Vagina (tissue), 2 donors: ENCODE measurements around the gene BCAT1. TPM values are rescaled to one million over a fixed set of nuclear protein-coding genes. Genes with fewer than 3 reads are reported as not detected.

ENCODE experiments used
- DNase-seq, 2 donors: peaks; one replicate each; pipeline ENCODE4 v3.0.0-alpha.2; 2017; ENCODE audit errors: extremely low spot score in 2 of 2
- H3K27ac ChIP-seq: fragments of 200-600 bp; sonication (generic); one replicate; pipeline ENCODE4 v1.5.1; 2019
- H3K27me3 ChIP-seq: fragments of 200-600 bp; sonication (generic); one replicate; pipeline ENCODE4 v1.5.1; 2019
- H3K36me3 ChIP-seq, 2 donors: fragments of 200-600 bp; sonication (generic); one replicate each; pipeline ENCODE4 v1.5.1; 2017 to 2019
- H3K4me1 ChIP-seq: fragments of 200-600 bp; sonication (generic); one replicate; pipeline ENCODE4 v1.5.1; 2019
- H3K4me3 ChIP-seq, 2 donors: fragments of 200-600 bp; sonication (generic); 1 replicate in 1 of 2; 2 replicates in 1 of 2; pipeline ENCODE4 v1.5.1; 2016 to 2019
- H3K9me3 ChIP-seq: fragments of 200-600 bp; sonication (generic); one replicate; pipeline ENCODE4 v1.5.1; 2019
- CTCF ChIP-seq, 3 experiments: fragments of 450-650 bp in 2 of 3; fragments of 200-600 bp in 1 of 3; sonication (generic) in 1 of 3; IDR thresholded peaks; one replicate each; pipeline ENCODE4 v1.5.1; 2017 to 2019; ENCODE audit warnings: antibody characterized with exemption in 3 of 3, mild to moderate bottlenecking in 2 of 3, moderate library complexity in 2 of 3
- POLR2A ChIP-seq, 2 donors: fragments of 450-650 bp; IDR thresholded peaks; one replicate each; pipeline ENCODE4 v1.6.1; 2017; ENCODE audit warnings: antibody characterized with exemption in 2 of 2, mild to moderate bottlenecking in 2 of 2, moderate library complexity in 2 of 2
- POLR2AphosphoS5 ChIP-seq, 2 donors: sonication (generic); formaldehyde crosslinking; IDR thresholded peaks; one replicate each; pipeline ENCODE4 v1.9.0; 2017; ENCODE audit warnings: antibody characterized with exemption in 2 of 2, mild to moderate bottlenecking in 2 of 2, low read depth in 1 of 2; ENCODE audit not compliant: insufficient read depth in 1 of 2
- intact Hi-C: fragments of 100-400 bp; cut with DNase I; formaldehyde crosslinking; loops from one replicate; pipeline ENCODE4 v1.15.1; 2023
- total RNA-seq: library from RNA; depleted of rRNA; stranded (reverse); fragments of >200 nt; gene quantifications from one replicate; pipeline ENCODE4 v1.2.3, GENCODE V29; 2016

The BCAT1 gene
- total RNA-seq, 1 donor from 2014 or later: 20.6 TPM

GRCh38 chr12:24898606-24899005, 50.3 kb downstream of the BCAT1 start:
- no peak overlapping the region for H3K4me3 ChIP-seq
- no peaks in the 10 kb centered on the region for H3K27me3 ChIP-seq
- DNase-seq: no peak
- peaks cover 18% of the 10 kb centered on the region for H3K4me1 ChIP-seq
- no peaks in the 10 kb centered on the region for H3K36me3 ChIP-seq
- intact Hi-C loops: no loop called here
- H3K9me3 ChIP-seq: no peaks in the 10 kb centered on the region
- H3K27ac ChIP-seq: no peak overlapping the region
- TF ChIP-seq POLR2A (IDR thresholded peaks at IDR 0.05) (no peak), CTCF (IDR thresholded peaks at IDR 0.05) (no peak)

GRCh38 chr12:24898185-24898584, 50.7 kb downstream of the BCAT1 start:
- Histone ChIP-seq H3K4me3 (no peak overlapping the region), H3K4me1 (peaks cover 14% of the 10 kb centered on the region), H3K27ac (no peak overlapping the region), H3K36me3 (no peaks in the 10 kb centered on the region), H3K27me3 (no peaks in the 10 kb centered on the region), H3K9me3 (no peaks in the 10 kb centered on the region)
- intact Hi-C loops: no loop called here
- no peak for DNase-seq
- no peak for TF ChIP-seq CTCF (IDR thresholded peaks at IDR 0.05)
- peak in 1 of 2 donors; percentile 27 for TF ChIP-seq POLR2AphosphoS5 (IDR thresholded peaks at IDR 0.05; ENCODE audit: insufficient read depth in 1 of 2, low read depth in 1 of 2)

DNA sequence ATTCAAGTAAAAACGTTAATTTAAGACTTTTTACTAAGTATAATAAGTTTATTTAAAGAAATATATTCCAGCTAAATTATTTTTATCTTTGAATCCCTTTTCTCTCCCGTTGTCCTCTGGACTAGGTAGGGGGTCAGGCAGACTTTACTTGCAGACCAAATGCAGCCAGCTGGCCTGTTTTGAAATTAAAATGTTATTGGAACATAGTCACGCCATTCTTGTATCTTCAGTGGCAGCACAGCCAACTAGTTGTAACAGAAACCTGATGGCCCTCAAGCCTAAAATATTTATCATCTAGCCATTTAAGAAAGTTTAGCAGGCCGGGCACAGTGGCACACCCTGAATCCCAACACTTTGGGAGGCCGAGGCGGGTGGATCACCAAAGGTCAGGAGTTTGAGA, 52.7 kb downstream of the BCAT1 start:
- H3K27me3 ChIP-seq: no peaks in the 10 kb centered on the region
- intact Hi-C loops: no loop called here
- DNase-seq: peak in 1 of 2 donors; percentile 54
- H3K27ac ChIP-seq: no peak overlapping the region
- no peaks in the 10 kb centered on the region for H3K36me3 ChIP-seq
- no peak overlapping the region for H3K4me3 ChIP-seq
- no peaks in the 10 kb centered on the region for H3K9me3 ChIP-seq
- H3K4me1 ChIP-seq: no peaks in the 10 kb centered on the region
- no peak for TF ChIP-seq CTCF (IDR thresholded peaks at IDR 0.05)
- no peak for TF ChIP-seq POLR2A (IDR thresholded peaks at IDR 0.05)
- TF ChIP-seq POLR2AphosphoS5 (IDR thresholded peaks at IDR 0.05; ENCODE audit: insufficient read depth in 1 of 2, low read depth in 1 of 2): no peak

GRCh38 chr12:24895612-24896011, 53.3 kb downstream of the BCAT1 start:
- TF ChIP-seq POLR2A (IDR thresholded peaks at IDR 0.05): no peak
- no peak for TF ChIP-seq POLR2AphosphoS5 (IDR thresholded peaks at IDR 0.05; ENCODE audit: insufficient read depth in 1 of 2, low read depth in 1 of 2)
- no peak for TF ChIP-seq CTCF (IDR thresholded peaks at IDR 0.05)
- Histone ChIP-seq H3K27ac (no peak overlapping the region), H3K36me3 (no peaks in the 10 kb centered on the region), H3K4me1 (no peaks in the 10 kb centered on the region), H3K4me3 (no peak overlapping the region), H3K9me3 (no peaks in the 10 kb centered on the region), H3K27me3 (no peaks in the 10 kb centered on the region)
- intact Hi-C loops: no loop called here
- no peak for DNase-seq

GRCh38 chr12:24894879-24895278, 54.0 kb downstream of the BCAT1 start:
- Histone ChIP-seq H3K4me3 (no peak overlapping the region), H3K9me3 (no peaks in the 10 kb centered on the region), H3K4me1 (no peaks in the 10 kb centered on the region), H3K27me3 (no peaks in the 10 kb centered on the region), H3K27ac (no peak overlapping the region), H3K36me3 (no peaks in the 10 kb centered on the region)
- intact Hi-C loops: no loop called here
- DNase-seq: peak in 1 of 2 donors; percentile 70
- no peak for TF ChIP-seq POLR2A (IDR thresholded peaks at IDR 0.05)
- no peak for TF ChIP-seq CTCF (IDR thresholded peaks at IDR 0.05)
- no peak for TF ChIP-seq POLR2AphosphoS5 (IDR thresholded peaks at IDR 0.05; ENCODE audit: insufficient read depth in 1 of 2, low read depth in 1 of 2)
